Measurements from ENCODE around the gene IFT122. TPM values are rescaled to one million over a fixed set of nuclear protein-coding genes. Genes with fewer than 3 reads are reported as not detected.

The IFT122 gene
- total and polyA plus RNA-seq, 7 donors = 4.2 to 21.4 (median 15.8) TPM

DNA sequence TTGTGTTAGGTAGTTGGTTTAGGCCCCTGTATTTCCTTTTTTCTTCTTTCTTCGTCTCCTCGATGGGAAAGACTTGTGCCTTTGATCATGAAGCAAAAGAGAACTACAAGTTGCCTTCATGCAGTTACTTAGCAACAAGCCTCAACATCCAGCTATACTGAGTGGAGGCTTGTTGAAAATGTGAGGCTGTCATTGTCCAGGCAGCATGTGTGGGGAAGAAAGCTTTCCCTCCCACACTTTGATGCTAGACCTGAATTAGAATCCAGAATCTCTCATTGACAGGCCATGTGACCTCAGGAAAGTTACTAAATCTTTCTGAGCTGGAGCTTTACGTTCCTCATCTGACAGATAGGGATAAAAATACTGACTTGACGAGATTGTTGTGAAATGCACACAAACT, 23.7 kb downstream of the IFT122 start:
- intact Hi-C loops (cut with DNase I) = no loop called here
- no peak overlapping the region for H3K27ac ChIP-seq
- 86 to 89% methylated on average over 4 of the region's 4 CpGs for WGBS, 2 donors
- H3K27me3 ChIP-seq = no peaks in the 10 kb centered on the region
- H3K9me3 ChIP-seq = no peaks in the 10 kb centered on the region
- TF ChIP-seq POLR2AphosphoS5 (IDR thresholded peaks at IDR 0.05) (no peak), POLR2A (IDR thresholded peaks at IDR 0.05) (no peak), EP300 (IDR thresholded peaks at IDR 0.05) (no peak)
- TF ChIP-seq, protein P1, sequence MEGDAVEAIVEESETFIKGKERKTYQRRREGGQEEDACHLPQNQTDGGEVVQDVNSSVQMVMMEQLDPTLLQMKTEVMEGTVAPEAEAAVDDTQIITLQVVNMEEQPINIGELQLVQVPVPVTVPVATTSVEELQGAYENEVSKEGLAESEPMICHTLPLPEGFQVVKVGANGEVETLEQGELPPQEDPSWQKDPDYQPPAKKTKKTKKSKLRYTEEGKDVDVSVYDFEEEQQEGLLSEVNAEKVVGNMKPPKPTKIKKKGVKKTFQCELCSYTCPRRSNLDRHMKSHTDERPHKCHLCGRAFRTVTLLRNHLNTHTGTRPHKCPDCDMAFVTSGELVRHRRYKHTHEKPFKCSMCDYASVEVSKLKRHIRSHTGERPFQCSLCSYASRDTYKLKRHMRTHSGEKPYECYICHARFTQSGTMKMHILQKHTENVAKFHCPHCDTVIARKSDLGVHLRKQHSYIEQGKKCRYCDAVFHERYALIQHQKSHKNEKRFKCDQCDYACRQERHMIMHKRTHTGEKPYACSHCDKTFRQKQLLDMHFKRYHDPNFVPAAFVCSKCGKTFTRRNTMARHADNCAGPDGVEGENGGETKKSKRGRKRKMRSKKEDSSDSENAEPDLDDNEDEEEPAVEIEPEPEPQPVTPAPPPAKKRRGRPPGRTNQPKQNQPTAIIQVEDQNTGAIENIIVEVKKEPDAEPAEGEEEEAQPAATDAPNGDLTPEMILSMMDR (IDR thresholded peaks at IDR 0.05) = no peak
- no peak for DNase-seq
- H3K4me1 ChIP-seq = no peaks in the 10 kb centered on the region
- H3K36me3 ChIP-seq = peaks cover 0 to 53% (median 3%) of the 10 kb centered on the region in 4 donors
- H3K4me3 ChIP-seq = no peak overlapping the region

- TF ChIP-seq POLR2AphosphoS5 (IDR thresholded peaks at IDR 0.05) = no peak
- no peak for TF ChIP-seq POLR2A (IDR thresholded peaks at IDR 0.05)
- no peak for TF ChIP-seq EP300 (IDR thresholded peaks at IDR 0.05)
- TF ChIP-seq, protein P1 (IDR thresholded peaks at IDR 0.05) = no peak
- intact Hi-C loops (cut with DNase I) = no loop called here
- Histone ChIP-seq H3K4me1 (no peaks in the 10 kb centered on the region), H3K27me3 (no peaks in the 10 kb centered on the region), H3K36me3 (peaks cover 0 to 69% (median 6%) of the 10 kb centered on the region in 4 donors), H3K9me3 (no peaks in the 10 kb centered on the region), H3K27ac (no peak overlapping the region), H3K4me3 (no peak overlapping the region)
- DNase-seq = no peak
- WGBS, 2 donors = 31 to 59% methylated on average over 1 of the region's 1 CpG
Measured at GRCh38 chr3:129467932-129468331, 27.9 kb downstream of the IFT122 start.

- intact Hi-C loops (cut with DNase I) = no loop called here
- Histone ChIP-seq H3K4me3 (no peak overlapping the region), H3K36me3 (peaks cover 0 to 70% (median 2%) of the 10 kb centered on the region in 4 donors), H3K27me3 (no peaks in the 10 kb centered on the region), H3K4me1 (no peaks in the 10 kb centered on the region), H3K27ac (no peak overlapping the region), H3K9me3 (no peaks in the 10 kb centered on the region)
- no peak for DNase-seq
- no peak for TF ChIP-seq POLR2A (IDR thresholded peaks at IDR 0.05)
- TF ChIP-seq EP300 (IDR thresholded peaks at IDR 0.05) = no peak
- TF ChIP-seq, protein P1 (IDR thresholded peaks at IDR 0.05) = no peak
- TF ChIP-seq POLR2AphosphoS5 (IDR thresholded peaks at IDR 0.05) = no peak
- 18 to 57% methylated on average over 2 of the region's 2 CpGs for WGBS, 2 donors
Measured at GRCh38 chr3:129469026-129469425, 29.0 kb downstream of the IFT122 start.

GRCh38 chr3:129470861-129471260, 30.8 kb downstream of the IFT122 start:
- TF ChIP-seq, protein P1 (IDR thresholded peaks at IDR 0.05) = no peak
- no peak for TF ChIP-seq POLR2A (IDR thresholded peaks at IDR 0.05)
- 98 to 99% methylated on average over 2 of the region's 2 CpGs for WGBS, 2 donors

DNA sequence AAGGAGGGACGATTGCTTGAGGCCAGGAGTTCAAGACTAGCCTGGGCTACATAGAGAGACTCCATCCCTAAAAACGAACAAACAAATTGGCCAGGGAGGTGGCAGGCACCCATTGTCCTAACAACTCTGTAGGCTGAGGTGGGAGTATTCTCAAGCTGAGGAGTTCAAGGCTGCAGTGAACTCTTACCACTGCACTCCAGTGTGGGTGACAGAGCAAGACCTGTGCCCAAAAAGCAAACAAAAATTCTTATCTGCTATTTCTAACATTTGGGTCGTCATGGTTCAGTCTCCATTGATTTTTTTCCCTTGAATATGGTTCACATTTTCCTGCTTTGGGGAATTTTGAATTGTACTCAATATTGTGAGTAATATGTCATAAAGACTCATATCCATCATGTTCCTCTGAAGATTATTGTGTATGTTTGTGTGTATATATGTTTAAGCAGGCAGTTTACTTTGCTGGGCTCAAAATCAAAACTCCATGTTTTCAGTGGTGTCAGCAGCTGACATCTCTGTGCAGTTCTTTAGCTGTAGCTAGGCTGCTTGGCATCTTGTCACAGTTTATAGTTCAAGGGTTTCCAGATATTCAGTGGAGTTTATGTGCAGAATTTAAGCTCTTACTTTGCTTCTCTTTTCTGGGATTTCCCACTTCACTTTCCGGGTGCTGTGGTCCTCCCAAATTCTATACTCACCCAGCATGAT, 33.2 kb downstream of the IFT122 start:
- TF ChIP-seq, protein P1 (IDR thresholded peaks at IDR 0.05) = no peak
- no peak for TF ChIP-seq EP300 (IDR thresholded peaks at IDR 0.05)
- no peak for TF ChIP-seq POLR2A (IDR thresholded peaks at IDR 0.05)
- no peak for TF ChIP-seq POLR2AphosphoS5 (IDR thresholded peaks at IDR 0.05)
- H3K9me3 ChIP-seq = no peaks in the 10 kb centered on the region
- H3K36me3 ChIP-seq = peaks cover 0 to 72% (median 17%) of the 10 kb centered on the region in 4 donors
- no peaks in the 10 kb centered on the region for H3K27me3 ChIP-seq
- H3K27ac ChIP-seq = no peak overlapping the region
- DNase-seq = no peak
- 85 to 86% methylated on average over 4 of the region's 4 CpGs for WGBS, 2 donors
- H3K4me1 ChIP-seq = no peaks in the 10 kb centered on the region
- intact Hi-C loops (cut with DNase I) = no loop called here
- no peak overlapping the region for H3K4me3 ChIP-seq

More at GRCh38 chr3:129470861-129471260, 30.8 kb downstream of the IFT122 start:
- Histone ChIP-seq H3K4me1 (no peaks in the 10 kb centered on the region), H3K4me3 (no peak overlapping the region), H3K27ac (no peak overlapping the region), H3K36me3 (peaks cover 0 to 64% (median 2%) of the 10 kb centered on the region in 4 donors), H3K27me3 (no peaks in the 10 kb centered on the region), H3K9me3 (no peaks in the 10 kb centered on the region)
- DNase-seq = no peak
- intact Hi-C loops (cut with DNase I) = no loop called here
